HG03175 (cell line): ENCODE data around the gene ANXA10.
A peak's percentile ranks its signal among the peaks of the same experiment; 100 is the strongest.
"Not testable (repeated sequence)": the region's sequence is repeated elsewhere in the genome, so short reads cannot be mapped to it uniquely, and the experiment has no call there.

Experiments used
- ATAC-seq: cut with Tn5 transposase; IDR thresholded peaks from one replicate; pipeline ENCODE4 v1.9.1; 2021; ENCODE audit warnings: mild to moderate bottlenecking, moderate library complexity; ENCODE audit not compliant: unreplicated experiment

ANXA10 gene

DNA sequence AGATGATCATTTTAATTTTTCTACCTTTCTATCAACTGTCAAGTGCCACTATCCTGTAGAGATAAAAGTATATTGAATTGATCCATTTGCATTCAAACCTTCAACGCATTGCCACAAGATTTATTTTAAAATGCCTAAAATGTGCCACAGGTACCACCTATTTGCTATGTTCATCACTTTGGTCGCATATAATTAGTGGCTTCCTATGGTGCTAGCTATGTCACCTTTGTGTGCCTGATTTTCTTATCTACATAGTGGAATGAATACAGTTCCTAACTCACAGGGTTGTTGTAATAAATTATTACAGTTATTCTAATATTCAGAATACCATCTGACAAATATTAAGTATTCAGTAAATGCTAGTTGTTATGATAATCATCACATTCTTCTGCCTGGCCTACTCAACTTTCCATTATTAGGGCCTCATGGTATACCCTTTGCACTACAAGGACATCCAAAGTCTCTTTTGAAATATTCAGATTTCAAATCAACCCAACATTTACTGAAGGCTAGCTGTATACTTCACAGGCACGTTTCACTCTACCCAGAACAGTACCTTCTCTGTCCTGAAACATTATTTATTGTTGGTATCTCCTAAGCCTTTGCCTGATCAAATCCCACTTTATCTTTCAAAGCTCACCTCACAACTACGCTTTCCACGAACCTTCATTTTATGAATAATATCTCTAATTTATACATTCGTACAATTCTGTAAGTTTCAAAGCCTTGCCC, 62.4 kb downstream of the ANXA10 start:
- no peak for ATAC-seq

DNA sequence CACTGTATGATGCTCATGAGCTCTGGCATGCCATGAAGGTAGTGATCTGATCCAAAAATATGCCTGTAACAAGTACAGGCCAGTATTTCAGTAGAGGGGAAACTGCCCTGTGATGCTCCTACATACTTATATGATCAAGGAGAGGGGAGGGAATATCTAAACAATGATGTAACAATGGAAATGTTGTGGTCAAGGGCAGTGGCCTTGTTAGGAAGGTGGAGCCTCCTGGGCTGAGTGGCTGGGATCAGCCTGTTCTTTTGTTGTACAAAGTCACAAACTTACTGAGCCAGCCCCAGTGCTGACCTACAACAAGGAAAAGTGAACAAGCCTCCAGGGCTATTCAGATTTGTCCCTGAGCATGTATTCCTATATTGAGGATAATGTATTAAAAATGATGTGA, 70.3 kb downstream of the ANXA10 start:
- no peak for ATAC-seq

DNA sequence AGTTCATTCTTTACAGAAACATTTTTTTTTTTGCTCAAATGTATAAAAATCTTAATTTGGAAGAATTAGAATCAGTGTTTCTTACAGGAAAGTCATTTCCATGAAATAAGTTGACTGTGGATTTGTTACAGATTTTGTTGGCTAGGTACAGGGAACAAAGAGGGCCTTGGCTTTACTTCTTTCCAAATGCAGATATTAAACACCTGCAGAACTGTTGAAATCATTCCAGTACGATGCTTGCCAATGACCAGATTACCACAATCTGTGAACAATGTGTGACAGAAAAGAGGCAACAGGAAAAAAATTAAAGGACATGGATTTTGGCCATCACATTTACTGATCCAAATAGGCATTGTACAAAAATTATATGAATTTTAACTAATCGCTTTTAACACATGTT, 70.8 kb downstream of the ANXA10 start:
- ATAC-seq, result no peak

DNA sequence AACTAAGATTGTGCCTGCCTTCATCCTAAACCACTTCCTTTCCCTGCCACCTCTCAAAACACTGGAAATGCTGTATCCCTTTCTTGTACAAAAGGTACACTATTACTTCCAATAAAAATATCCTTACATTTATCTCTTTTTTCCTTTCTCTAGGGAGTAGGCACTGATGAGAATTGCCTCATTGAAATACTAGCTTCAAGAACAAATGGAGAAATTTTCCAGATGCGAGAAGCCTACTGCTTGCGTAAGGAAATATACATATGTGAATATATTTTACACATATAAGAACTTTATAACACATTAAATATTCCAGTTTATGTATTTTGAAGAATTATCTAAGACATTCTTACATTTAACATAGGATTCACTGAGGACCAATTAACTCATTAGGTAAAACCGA, 71.7 kb downstream of the ANXA10 start:
- ATAC-seq, result no peak

DNA sequence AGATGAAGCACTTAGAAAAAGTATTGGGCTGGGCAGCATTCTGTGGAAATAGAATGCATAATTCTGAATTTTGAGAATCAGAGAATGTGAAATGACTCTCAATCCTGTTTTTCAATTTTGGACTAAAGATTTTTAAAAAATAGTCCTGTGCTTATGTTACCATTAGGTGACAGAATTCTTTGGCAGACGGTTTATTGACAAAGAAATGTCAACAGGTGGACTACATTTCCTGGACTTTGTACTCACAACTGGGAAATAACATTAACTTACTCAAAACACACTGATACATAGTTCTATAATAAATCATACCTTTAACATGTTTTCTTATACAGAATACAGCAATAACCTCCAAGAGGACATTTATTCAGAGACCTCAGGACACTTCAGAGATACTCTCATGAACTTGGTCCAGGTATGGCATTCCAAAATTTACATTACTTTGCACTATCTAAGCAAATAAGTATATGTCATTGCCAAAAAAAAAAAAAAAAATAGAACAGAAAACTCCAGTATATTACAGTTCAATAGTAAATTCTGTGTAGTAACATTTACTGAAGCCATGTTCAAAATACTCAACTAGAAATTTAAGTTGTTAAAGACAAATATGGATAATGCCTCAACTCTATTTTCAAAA, 72.7 kb downstream of the ANXA10 start:
- no peak for ATAC-seq

DNA sequence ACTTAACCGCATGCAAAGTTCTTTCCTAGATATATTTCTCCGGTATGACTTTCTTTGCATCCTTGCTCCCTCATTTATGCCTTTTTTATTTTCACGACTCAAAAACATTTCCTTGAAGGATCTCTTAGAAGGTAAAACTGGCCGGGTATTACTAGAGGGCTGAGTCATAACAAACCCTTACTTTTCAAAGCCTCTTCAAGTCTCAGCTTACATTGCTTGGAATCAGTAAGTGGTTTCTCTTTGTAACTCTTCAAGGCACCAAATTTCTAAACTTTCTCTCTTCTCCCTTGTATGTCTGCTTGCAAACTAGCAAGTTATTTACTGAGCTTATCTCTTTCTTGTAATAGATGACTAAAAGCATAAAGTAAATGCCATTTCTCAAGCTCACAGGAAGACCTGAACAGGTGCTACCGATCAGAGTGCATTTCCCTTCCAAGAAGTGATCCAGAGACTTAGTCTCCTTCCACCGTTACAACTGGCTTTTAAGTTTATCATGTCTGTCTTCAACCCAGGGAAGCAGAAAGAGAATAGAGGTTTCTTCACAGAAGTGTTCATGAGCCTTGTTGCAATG, 75.5 kb downstream of the ANXA10 start:
- ATAC-seq, result no peak

DNA sequence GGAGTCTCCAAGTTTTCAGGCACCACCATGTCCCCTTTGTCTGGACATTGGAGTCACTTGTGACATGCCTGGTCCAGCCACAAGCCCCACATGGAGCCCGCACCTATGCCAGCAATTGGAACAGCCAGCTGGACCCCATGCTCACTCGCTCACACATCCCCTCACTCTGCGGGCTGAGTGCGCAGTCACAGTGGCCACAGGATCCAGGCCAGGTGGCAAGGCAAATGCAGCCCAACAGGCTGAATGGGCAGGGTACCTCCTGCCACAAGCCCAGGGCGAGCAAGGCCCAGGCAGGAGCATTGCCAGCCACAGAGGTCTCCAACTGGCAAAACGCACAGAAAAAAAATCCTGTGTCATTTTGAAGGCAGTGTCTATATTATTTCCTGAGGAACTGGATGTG, 82.0 kb downstream of the ANXA10 start:
- no peak for ATAC-seq

DNA sequence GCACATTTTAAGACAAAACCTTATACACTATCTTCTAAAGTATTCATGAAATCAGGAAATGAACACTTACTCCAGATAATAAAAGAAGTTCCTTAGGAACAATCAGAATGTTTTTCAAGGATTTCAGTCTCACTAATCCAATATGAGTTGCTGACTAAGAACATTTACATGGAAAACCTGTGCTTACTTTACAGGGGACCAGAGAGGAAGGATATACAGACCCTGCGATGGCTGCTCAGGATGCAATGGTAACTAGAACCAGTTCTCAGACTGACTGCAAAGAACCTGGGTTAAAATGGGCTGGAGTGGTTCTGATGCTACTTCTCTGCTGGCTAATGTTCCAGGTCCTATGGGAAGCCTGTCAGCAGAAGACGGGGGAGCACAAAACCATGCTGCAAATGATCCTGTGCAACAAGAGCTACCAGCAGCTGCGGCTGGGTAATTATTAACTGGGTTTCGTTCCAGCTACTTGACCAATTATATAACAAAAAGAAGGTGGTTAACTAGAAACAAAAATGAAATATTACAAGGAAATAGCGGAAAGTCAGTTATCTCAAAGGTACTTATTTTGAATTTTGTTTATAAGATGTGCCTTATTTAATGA, 85.3 kb downstream of the ANXA10 start:
- ATAC-seq, result no peak

DNA sequence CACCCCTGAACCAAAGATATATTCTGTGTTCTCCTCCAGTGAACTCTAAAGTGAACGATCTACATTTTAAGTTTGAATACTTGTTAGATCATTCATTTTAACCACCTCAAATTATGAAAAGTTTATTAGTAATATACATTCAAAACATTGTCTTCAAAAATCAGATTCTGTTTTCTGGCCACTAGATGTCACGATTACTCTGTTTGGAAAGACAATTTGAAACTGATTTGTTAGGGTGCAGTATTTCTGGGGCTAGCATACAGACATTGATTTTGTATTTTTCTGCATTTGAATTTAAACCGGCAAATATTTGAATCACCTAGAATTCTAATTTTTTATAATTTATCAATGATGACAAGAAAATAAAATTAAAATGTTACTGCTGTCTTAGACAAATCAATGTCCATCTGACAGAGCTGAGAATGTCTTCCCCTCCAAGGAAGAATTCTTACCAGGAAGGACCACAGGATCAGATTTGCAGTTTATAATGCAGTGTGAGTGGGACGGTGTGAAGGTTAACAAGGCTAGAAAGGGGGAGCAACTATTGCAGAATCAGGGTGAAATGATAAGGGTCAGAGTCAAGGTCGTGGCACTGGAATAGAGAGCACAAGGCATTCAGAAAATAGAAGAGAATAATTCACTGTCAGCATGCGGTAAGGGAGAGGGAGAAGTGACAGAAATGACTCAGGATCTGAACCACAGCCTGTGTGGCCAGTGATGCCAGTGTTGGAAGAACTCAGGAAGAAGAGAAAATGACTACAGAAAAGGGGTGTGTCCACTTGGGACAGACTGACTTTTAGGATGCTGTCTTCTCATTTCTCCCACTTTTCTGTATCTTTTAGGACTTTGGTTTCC, 91.6 kb downstream of the ANXA10 start:
- ATAC-seq, result no peak

DNA sequence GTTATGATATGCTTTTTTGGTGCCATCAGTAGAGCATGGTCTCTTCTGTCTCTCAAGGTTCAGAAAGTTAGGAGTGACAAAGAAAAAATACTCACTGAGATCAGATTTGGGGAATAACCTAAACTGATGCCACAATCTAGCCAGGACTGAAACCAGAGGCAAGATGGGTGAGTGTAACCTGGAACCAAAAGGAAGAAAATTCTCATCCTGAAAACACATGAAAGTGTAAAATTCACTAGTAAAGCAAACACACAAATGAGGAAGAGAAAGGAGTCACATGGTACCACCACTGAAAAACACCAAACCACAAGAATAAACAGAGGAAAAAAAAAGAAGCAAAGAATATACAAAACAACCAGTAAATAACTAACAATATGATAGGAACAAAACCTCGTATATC, 96.4 kb downstream of the ANXA10 start:
- peak; percentile 71 for ATAC-seq

DNA sequence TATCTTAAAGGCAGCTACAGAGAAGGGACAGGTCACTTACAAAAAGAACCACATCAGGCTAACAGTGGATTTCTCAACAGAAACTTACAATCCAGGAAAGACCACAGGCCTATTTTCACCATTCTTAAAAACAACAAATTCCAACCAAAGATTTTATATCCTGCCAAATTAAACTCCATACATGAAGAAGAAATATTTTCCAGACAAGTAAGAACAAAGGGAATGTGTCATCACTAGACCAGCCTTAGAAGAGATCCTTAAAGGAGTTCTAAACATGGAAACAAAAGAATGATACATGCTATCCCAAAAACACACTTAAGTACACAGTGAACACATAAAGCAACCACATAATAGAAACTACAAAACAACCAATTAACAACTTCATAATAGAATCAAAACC, 105.6 kb downstream of the ANXA10 start:
- ATAC-seq, result no peak

DNA sequence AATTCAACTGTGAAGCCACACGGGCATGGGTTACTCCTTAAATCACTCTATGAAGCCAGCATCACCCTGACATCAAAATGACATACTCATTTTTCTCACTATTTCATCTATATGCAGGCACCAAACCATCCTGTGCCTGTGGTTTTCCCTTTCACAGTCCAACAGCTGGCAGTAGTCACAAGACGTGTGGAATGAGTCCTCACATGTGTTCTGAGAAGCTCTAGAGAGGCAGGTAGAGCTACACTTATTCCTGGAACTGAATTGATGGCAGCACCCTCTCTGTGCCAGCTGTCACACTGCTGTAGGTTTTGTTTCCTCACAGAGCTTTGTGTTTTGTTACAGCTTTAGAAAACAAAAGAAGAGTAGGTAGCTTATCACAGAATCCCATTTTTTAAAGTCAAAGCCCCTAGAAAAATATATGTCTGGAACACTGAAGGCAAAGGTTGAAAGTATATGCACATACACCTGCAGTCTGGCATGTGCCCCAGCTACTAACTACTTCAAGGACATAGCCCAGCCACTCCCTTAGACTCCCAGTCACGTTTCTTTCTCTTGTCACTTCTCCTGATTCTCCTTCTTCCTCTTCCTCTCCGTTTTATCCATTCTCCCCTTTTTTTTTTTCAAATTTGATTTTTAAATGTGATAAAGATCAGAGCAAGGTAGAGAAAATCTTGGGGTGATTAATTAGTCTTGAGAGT, 107.1 kb downstream of the ANXA10 start:
- peak; percentile 58 for ATAC-seq

DNA sequence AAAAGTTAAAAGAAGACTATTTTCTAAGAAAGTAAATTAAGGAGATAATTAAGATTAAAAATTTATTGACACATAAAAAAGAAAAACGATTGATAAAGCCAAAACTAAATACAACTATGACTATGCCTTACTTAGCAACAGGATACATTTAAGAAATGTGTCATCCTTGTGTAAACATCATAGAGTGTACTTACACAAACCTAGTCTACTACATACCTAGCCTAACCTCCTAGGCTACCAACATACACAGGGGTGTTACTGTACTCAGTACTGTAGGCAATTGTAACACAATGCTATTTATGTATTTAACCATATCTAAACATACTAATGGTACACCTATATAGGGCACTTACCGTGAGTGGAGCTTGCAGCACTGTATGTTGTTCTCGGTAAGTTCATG, 108.3 kb downstream of the ANXA10 start:
- ATAC-seq, result no peak

DNA sequence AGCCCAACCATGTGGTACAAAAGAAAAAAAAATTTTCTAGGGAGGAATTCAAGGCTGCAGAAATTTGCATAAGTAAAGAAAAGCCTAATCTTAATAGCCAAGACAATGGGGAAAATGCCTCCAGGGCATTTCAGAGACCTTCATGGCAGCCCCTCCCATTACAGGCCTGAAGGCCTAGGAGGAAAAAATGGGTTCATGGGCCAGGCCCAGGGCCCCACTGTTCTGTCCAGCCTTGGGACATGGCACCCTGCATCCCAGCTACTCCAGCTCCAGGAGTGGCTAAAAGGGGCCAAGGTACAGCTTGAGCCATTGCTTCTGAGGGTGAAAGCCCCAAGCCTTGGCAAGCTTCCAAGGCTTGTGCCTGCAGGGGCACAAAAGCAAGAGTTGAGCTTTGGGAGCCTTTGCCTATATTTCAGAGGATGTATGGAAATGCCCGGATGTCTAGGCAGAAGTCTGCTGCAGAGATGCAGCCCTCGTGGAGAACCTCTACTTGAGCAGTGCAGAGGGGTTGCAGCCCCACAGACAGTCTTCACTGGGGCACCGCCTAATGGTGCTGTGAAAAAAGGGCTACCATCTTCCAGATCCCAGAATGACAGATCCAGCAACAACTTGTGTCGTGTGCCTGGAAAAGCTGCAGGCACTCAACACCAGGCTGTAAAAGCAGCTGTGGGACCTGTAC, 111.0 kb downstream of the ANXA10 start:
- ATAC-seq, result no peak

DNA sequence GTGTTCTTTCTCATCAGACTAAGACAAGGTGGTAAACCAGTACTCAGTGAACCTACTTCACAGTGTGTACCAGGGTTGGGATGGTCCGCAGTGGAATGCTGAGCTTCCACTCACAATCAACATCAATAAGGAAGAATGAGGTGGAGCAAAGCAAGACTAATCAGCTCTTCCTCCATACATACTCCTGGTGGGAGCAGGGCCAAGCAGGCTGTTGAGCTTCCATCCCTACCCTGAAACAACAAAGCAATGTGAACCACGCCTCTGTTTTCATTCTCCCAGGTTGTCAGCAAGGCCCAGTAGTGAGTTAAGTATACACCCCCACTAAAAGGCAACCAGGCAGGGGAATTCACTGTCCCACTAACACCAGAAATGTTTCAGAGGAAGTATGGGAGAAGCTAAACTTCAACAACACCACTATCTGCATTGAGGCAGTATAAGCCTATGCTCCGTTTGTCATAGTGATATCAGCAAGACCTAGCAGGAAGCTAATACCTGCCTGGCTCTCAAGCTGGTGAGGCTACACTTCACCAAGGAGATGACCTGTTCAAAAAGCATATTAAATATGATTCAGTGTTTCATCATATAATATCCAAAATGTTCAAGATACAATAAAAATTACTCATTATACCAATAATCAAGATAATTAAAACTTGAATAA, 116.7 kb downstream of the ANXA10 start:
- ATAC-seq, result no peak

DNA sequence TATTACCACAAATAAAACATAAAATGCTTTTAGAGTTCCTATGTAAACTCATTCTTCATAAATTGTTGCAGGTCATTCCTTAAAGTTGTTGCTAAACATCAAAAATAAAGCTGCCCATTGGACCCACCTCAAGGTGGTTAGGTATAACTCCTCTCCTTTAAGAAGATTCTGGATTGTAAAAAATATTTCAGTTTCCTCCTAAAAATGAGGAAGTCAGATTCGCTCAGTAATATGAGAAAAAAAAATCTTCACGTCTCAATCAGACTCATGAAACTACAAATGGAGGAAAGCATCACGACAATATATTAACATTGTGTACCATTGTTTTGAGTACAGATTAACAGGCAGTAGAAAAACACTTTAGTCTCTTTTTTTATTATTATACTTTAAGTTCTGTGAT, 120.3 kb downstream of the ANXA10 start:
- ATAC-seq, result no peak

DNA sequence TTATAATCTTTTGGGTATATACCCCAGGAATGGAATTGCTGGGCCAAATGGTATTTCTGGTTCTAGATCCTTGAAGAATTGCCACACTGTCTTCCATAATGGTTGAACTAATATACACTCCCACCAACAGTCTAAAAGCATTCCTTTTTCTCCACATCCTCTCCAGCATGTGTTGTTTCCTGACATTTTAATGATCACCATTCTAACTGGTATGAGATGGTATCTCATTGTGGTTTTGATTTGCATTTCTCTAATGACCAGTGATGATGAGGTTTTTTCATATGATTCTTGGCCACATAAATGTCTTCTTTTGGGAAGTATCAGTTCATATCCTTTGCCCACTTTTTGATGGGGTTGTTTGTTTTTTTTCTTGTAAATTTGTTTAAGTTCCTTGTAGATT, 121.2 kb downstream of the ANXA10 start:
- ATAC-seq, result not testable (repeated sequence)

DNA sequence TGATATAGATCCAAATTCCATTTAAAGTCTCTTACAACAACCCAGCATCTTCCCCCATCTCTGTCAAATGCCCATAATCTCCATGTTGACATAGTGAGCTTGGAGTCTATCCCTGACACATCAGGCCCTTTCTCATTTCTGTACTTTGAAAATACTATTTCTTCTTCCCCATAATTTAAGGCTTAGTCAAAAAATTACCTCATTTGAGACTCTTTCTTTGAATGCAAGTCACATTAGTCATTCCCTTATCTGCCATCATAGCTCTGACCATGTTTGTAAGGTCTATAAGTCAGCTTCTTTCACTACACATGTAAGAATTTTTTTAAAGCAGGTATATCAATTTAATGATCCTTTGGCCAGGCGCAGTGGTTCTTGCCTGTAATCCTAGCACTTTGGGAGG, 126.3 kb downstream of the ANXA10 start:
- no peak for ATAC-seq

DNA sequence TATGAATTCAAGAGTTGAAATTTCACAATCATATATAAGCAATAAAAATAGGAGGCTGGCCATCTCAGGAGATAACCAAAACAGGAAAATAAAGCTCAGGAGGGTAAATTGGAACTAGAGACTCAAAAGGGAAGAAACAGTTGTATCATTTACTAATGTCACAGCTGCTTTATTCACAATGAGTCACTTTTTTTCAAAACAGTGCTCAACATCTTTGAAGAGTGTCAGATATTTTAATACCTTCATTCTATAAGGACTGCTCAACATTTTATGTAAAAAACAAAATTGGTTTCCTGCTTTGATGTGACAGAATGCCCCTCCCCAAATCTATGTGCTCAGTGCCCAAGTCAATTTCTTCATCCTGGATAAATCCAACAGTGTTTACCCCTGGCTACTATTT, 128.6 kb downstream of the ANXA10 start:
- ATAC-seq, result no peak
